ENCODE data around the gene MIX23.

The MIX23 gene

DNA sequence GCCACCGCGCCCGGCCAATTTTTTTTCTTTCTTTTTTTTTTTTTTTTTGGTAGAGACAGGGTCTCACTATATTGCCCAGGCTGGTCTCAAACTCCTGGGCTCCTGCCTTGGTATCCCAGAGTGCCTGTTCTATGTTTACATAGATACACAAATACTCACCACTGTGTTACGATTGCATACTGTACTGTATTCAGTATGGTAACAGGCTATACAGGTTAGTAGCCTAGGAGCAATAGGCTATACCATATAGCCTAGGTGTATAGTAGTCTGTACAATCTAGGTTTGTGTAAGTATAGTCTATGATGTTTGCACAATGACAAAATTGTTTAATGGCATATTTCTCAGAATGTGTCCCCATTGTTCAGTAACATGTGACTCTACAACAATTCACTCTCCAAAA lies 31.4 kb downstream of the MIX23 start:
- DNase-seq (ENCODE audit: low read depth): no peak

DNA sequence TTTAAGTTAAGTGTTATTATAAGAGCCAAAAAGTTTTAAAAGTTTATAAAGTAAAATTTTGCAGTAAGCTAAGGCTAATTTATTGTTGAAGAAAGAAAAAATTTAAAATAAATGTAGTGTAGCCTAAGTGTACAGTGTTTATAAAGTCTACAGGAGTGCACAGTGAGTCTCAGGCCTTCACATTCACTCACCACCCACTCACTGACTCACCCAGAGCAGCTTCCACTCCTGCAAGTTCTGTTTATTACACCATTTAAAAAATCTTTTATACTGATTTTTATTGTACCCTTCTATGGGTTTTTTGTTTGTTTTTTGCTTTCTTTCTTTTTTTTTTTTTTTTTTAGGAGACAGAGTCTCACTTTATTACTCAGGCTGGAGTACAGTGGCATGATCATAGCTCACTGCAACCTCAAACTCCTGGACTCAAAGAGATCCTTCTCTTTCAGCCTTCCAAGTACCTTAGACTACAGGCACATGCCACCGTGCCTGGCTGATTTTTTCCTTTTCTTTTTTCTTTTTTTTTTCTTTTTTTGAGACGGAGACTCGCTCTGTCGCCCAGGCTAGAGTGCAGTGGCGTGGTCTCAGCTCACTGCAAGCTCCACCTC lies 32.1 kb downstream of the MIX23 start:
- peak; percentile 44 for DNase-seq (ENCODE audit: low read depth)

DNA sequence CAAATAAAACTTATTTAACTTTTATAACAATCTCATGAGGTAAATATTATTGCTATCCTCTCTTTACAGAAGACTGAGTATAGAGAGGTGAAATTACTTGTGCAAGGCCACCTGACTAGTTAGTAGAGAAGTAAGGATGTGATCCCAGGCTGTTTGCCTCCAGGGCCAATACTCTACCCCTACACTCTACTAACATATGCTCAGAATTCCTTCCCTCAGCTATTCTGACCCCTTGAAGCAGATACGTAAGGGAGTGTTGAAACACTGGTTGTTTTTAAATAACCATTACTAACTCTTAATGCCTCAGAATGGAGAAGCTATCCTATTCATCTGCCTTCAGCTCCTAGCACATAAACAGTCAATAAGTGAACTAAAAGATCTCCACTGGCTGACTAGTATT lies 33.9 kb downstream of the MIX23 start:
- DNase-seq (ENCODE audit: low read depth): no peak

DNA sequence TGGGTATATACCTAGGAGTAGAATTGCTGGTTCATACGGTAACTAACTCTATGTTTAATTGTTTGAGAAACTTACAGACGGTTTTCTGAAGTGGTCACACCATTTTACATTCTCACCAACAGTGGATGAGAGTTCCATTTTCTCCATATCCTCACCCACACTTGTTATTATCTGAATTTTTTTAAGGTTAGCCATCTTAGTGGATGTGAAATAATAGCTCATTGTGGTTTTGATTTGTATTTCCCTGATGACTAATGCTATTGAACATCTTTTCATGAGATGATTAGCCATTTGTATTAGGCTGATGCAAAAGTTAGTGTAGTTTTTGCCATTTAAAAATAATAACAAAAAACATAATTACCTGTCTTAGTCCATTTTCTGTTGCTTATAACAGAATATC lies 39.4 kb downstream of the MIX23 start:
- DNase-seq (ENCODE audit: low read depth): no peak

DNA sequence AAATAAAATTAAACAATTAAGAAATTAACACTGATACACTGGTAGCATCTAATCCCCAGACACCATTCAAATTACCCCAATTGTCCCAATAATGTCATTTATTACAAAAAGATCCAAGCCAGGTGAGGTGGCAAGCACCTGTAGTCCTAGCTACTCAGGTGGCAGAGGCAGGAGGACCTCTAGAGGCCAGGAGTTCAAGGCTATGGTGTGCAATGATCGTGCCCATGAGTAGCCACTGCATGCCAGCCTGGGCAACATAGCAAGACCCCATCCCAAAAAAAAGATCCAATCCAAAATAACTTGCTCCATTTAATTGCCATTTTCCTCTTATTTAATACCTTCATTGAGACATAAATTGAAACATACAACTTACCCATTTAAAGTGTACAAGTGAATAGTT lies 40.2 kb downstream of the MIX23 start:
- no peak for DNase-seq (ENCODE audit: low read depth)

DNA sequence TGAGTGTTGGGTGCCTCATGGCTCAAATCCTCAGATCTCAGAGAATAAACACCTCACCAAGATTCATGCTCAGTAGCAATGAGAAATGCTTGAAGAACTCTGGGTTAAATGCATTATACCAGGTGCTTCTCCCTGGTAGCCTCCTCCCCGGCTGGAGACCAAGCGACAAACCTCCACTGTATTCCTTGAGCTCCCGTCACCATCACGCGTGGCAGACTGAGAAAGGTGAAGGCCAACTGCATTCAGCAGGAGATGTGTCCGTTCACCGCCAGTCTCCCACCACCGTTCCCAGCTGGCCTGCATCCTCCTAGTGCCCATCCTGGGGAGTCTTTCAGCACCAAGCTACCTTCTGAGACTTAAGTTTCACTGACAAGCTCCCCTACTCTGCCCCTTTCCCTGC lies 50.5 kb downstream of the MIX23 start:
- DNase-seq (ENCODE audit: low read depth): no peak

DNA sequence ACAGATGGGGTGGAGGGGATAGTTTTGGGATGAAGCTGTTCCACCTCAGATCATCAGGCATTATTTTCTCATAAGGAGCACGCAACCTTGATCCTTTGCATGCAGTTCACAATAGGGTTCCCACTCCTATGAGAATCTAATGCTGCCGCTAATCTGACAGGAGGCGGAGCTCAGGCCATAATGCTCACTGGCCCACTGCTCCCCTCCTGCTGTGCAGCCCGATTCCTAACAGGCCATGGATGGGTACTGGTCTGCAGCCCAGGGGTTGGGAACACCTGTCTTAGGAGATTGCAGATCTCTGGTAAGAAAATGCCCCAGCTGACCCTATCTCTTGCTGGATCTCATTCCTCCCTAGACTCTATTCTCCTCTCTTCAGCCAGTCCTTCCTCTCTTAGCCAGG lies 51.1 kb downstream of the MIX23 start:
- no peak for DNase-seq (ENCODE audit: low read depth)

DNA sequence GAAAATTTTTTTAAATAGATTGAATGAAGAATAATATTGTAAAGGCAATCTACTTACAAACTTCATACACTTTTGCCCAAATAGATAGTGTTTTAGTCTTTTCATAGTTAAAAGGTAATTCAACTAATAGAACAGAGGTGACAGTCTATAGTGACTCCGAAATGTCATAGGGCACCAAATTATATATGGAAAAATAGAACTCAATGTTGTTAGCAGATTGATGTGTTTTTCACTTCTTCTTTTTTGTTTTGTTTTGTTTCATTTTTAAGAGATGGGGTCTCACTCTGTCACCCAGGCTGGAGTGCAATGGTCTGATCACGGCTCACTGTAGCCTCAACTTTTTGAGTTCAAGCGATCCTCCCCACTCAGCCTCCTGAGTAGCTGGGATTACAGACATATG lies 57.3 kb downstream of the MIX23 start:
- no peak for DNase-seq (ENCODE audit: low read depth)

DNA sequence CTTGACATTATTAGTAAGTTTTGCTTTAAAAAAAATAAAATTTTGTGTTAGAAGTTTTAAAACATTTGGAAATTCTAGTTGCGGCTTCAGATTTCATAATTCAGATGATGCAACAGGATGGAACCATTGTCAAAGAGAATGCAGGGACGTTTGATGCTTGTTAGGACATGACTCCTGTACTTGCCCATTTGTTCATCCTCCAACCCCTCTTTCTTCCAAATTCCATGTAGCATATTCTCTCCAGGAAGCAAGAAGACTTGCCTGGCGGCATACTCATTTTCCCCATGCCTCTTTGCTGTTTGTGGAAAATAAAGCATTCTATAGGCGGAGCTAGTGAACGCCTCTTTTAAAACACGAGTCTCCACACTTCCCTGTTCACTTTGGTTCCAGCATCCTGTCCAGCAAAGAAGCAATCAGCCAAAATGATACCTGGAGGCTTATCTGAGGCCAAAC lies 58.1 kb downstream of the MIX23 start, which contains the start of gene CSTA:
CSTA (plus strand) TSS at position 378 of the 453 bp plus-strand sequence; CDS start at position 423, 45 bp downstream.
- no peak for DNase-seq (ENCODE audit: low read depth)

DNA sequence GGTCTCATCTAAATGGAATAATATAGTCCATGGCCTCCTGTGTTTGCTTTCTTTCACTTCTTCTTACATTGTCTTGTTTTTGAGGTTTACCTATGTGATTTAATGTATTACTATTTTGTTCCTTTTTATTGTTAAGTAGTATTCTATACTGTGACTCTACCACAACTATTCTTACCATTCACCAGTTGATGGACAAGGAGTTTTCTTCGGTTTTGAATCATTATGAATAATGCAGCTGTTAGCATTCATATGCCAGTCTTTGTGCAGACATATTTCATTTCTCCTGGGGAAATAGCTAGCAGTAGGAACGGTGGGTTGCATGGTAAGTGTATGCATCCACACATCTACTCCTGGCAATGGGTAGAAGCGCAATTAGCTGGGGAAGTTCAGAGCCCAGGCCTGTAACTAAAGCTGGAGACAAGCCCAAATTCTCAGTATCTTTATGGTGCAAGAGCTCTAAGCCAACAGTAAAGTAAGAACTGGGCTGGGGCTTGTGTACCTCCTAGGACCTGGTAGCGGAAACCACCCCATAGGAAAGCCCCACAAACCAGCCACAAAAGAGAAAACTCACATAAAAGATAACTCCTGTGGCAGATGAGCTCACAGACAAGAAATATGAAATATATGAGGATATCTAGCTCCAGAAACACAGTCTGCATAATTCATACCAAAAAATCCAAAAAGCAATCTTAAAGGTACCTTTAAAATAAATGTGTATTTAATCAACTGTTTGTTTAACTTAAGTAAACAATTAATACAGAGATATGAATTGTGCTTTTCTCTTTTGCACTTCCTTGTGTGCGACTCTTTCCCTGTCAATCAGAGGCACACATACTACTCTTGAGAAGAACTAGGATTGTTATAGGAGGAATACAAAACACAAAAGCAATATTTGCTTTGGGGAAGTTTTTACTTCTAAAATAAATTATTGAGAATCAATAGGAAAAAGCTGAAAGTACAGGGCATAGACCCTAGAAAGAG lies 60.6 kb downstream of the MIX23 start:
- DNase-seq (ENCODE audit: low read depth): no peak

DNA sequence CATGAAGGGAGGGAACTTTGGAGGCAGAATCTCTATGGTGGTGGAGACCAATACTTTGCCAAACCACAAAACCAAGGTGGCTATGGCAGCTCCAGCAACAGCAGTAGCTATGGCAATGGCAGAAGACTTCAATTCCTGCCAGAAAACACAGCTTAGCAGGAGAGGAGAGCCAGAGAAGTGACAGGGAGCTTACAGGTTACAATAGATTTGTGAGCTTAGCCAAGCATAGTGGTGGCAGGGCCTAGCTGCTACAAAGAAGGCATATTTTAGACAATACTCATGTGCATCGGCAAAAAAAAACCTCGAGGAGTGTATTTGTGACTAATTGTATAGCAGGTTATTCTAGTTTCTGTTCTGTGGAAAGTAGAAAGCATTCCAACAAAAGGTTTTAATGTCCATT lies 64.4 kb downstream of the MIX23 start:
- DNase-seq (ENCODE audit: low read depth): no peak

DNA sequence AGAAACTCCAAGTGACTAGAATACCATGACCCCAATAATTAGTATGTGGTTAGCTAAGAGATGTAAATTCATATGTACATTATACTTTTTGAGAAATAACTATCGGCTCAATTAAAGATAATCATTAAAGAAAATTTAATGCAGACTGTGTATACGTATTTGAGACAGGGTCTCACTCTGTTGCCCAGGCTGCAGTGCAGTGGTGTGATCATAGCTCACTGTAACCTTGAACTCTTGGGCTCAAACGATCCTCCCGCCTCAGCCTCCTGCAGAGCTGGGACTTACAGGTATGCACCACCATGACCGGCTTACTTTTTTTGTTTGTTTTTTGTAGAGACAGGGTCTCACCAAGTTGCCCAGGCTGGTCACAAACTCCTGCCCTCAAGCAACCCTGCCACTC lies 66.7 kb downstream of the MIX23 start:
- DNase-seq (ENCODE audit: low read depth): no peak

DNA sequence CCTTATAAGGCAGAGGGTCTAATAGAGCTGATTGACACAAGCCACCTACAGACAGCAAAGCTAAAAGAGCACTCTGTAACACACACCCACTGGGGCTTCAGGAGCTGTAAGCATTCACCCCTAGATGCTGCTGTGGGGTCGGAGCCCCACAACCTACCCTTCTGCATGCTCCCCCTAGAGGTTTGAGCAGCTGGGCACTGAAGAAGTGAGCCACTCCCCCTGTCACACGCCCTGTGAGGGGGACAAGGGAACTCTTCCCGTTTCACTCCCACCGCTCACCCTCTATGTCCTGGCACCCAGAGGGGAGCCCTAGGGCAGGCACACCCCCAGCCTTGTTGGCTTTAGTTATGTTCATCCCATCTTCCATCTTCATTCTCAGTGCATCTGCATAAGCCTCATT lies 67.4 kb downstream of the MIX23 start:
- DNase-seq (ENCODE audit: low read depth): no peak

DNA sequence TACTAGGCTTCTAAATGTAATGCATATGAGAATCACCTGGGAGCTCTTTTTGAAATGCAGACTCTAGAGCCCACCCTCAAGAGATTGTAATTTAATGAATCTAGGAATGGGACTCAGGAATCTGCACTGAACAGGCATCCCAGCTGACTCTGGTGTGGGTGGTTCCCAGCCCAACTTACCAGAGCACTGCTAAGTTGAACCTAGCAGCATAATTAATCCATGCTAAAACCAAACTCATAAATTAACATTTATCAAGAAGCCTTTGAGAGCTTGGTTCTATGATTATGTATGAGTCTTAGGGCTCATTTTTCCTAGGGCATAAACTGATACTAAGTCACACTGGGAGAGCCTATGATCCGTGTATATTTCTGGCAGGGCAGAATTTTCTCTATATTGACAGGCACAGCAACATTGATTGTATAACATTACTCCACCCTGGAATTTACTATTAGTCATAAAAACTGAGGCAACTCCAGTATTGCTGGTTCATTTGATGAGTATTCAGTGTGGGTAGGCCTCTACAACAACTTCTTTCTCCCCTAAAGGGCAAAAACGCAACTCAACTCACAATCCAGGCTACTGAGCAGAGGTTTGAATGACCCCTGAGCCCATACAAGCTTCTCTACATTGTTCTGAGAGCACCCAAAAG lies 68.7 kb downstream of the MIX23 start:
- DNase-seq (ENCODE audit: low read depth): no peak

DNA sequence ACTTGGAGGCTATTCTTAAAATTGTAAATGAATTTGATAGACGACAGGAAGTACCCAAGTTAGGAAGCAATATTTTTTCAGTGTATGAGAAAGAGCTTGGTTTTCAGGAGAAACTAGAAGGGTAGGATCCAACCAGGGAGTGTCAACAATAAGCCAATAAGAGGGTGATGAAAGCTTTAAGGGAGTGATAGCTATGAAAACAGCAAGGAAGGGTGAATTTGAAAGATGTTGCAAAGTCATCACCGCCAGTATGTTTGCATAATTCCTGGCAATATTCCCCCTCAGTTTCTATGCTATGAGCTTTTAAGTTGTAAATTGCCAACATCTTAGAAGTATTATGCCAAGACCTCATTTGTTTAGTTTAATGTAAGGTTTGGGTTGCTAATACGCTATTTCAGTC lies 69.8 kb downstream of the MIX23 start:
- DNase-seq (ENCODE audit: low read depth): no peak

DNA sequence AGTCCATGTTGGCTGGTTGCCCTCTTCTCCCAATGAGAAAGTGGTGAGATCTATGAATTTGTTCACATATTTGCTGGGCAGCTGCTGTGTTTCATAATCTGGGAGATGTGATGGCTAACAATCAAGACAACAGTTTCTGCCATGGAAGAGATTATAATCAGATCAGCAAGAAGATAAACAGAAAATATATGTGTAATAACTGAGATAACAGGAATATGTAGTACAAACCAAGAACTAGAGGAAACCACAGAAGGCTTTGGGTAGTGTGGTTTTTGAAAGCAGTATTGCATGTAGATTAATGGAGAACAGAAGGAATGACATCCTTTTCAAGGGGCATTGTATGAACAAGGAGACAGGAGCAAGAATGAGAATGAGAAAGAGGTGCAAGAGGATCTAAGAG lies 70.2 kb downstream of the MIX23 start:
- DNase-seq (ENCODE audit: low read depth): no peak

DNA sequence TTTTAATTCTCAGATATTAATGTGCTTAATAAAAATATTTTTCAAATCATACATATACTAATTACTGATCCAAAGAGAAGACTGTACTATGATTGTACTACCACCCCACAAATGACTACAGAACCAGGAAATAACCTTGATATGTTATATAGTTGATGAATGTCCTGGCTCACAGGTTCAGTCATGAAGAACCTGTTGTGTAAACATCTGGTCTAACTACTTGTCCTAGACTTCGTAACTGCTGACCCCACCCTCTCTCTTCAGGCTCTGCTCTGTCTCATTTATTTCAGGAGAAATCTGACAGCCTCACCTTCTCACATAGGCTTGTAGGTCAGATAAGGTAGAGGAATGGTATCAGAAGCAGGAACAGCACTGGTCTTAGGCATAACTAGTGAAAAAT lies 72.7 kb downstream of the MIX23 start:
- DNase-seq (ENCODE audit: low read depth): no peak

All from non-pigmented ciliary epithelial cell (primary cell).